Fibroblast of mammary gland (primary cell): Measurements from ENCODE around the gene PLEKHA6.

Source experiments
- DNase-seq: peaks from one replicate; pipeline ENCODE4 v3.0.0-alpha.2; 2010; ENCODE audit warnings: low read depth
- H3K4me3 ChIP-seq: 2 replicates; pipeline ENCODE4 v1.5.1; 2011; ENCODE audit warnings: low read depth, mild to moderate bottlenecking, low read length, moderate library complexity; ENCODE audit not compliant: control insufficient read depth
- CTCF ChIP-seq: conservative IDR thresholded peaks from 2 replicates; pipeline ENCODE4 v1.5.1; 2011; ENCODE audit warnings: low read depth, low read length, inconsistent platforms; ENCODE audit not compliant: control insufficient read depth, insufficient read depth

The PLEKHA6 gene

GRCh38 chr1:204362984-204363334 lies 3.2 kb upstream of the PLEKHA6 start:
- H3K4me3 ChIP-seq: peak overlapping the region; percentile 46
- TF ChIP-seq CTCF: no peak
- no peak for DNase-seq

- TF ChIP-seq CTCF: no peak
- H3K4me3 ChIP-seq: no peak overlapping the region
- no peak for DNase-seq
These were observed 2.1 kb upstream of the PLEKHA6 start for GRCh38 chr1:204361781-204362180.

GRCh38 chr1:204361341-204361771 lies 1.6 kb upstream of the PLEKHA6 start:
- no peak for DNase-seq
- no peak for TF ChIP-seq CTCF
- H3K4me3 ChIP-seq: no peak overlapping the region

- H3K4me3 ChIP-seq: no peak overlapping the region
- DNase-seq: no peak
- no peak for TF ChIP-seq CTCF
These were observed 585 bp upstream of the PLEKHA6 start for GRCh38 chr1:204360314-204360713.

- no peak overlapping the region for H3K4me3 ChIP-seq
- DNase-seq: no peak
These were observed 627 bp downstream of the PLEKHA6 start for GRCh38 chr1:204359131-204359473.

GRCh38 chr1:204358605-204359004 lies 1.1 kb downstream of the PLEKHA6 start:
- DNase-seq: no peak
- H3K4me3 ChIP-seq: no peak overlapping the region
- no peak for TF ChIP-seq CTCF

More at GRCh38 chr1:204359131-204359473, 627 bp downstream of the PLEKHA6 start:
- no peak for TF ChIP-seq CTCF
